Ishikawa (cell line): ENCODE measurements around the gene PRKRIP1.

Source experiments
- CEBPB ChIP-seq: IDR thresholded peaks from 2 replicates; pipeline ENCODE4 v1.6.1; 2012
- EGR1 ChIP-seq: IDR thresholded peaks from 2 replicates; pipeline ENCODE4 v1.6.1; 2012
- RAD21 ChIP-seq: IDR thresholded peaks from 2 replicates; pipeline ENCODE4 v1.6.1; 2012; ENCODE audit warnings: low read depth
- TAF1 ChIP-seq: IDR thresholded peaks from 2 replicates; pipeline ENCODE4 v1.6.1; 2012; ENCODE audit warnings: low read depth, mild to moderate bottlenecking
- TF ChIP-seq, protein P1 (sequence below): IDR thresholded peaks from 2 replicates; pipeline ENCODE4 v1.6.1; 2012
- TF ChIP-seq, protein P2 (sequence below): IDR thresholded peaks from 2 replicates; pipeline ENCODE4 v1.6.1; 2012; ENCODE audit warnings: low read depth, mild to moderate bottlenecking

DNA sequence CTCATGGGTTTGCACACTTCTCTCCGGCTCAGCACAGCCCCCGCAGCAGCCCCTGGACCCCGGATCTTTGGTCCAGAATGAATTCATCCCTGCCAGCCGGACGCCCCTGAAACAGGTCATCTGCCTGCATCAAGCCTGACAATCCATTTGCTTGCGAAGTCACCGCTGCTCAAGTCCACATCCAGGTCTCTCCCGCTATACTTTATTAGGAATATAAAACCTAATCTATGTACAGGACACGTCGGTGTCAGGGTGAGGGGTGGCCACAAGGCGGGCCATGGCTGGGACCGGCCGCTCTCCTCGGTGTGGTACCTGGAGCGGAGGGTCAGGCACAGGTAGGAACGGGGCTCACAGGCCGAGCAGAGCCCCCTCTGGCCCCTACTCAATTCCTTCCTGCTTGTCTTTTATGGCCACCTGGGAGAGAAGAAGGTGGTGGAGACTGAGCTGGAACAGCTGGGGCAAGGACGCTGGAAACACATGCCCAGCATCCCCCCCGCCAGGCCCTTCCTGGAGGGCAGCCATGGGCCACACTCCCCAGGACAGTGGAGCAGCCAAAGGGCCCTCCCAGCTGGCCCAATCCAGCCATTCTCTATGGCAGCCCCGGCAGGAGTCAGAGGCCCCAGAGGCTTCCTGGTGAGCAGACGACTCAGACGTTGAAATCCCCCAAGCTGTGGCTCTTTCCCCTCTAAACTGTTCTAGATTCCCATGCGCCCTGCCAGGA lies 77.3 kb downstream of the PRKRIP1 start:
- TF ChIP-seq TAF1 (no peak), CEBPB (no peak), RAD21 (no peak), EGR1 (no peak)
- TF ChIP-seq, protein P1, sequence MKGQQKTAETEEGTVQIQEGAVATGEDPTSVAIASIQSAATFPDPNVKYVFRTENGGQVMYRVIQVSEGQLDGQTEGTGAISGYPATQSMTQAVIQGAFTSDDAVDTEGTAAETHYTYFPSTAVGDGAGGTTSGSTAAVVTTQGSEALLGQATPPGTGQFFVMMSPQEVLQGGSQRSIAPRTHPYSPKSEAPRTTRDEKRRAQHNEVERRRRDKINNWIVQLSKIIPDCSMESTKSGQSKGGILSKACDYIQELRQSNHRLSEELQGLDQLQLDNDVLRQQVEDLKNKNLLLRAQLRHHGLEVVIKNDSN: no peak
- TF ChIP-seq, protein P2, sequence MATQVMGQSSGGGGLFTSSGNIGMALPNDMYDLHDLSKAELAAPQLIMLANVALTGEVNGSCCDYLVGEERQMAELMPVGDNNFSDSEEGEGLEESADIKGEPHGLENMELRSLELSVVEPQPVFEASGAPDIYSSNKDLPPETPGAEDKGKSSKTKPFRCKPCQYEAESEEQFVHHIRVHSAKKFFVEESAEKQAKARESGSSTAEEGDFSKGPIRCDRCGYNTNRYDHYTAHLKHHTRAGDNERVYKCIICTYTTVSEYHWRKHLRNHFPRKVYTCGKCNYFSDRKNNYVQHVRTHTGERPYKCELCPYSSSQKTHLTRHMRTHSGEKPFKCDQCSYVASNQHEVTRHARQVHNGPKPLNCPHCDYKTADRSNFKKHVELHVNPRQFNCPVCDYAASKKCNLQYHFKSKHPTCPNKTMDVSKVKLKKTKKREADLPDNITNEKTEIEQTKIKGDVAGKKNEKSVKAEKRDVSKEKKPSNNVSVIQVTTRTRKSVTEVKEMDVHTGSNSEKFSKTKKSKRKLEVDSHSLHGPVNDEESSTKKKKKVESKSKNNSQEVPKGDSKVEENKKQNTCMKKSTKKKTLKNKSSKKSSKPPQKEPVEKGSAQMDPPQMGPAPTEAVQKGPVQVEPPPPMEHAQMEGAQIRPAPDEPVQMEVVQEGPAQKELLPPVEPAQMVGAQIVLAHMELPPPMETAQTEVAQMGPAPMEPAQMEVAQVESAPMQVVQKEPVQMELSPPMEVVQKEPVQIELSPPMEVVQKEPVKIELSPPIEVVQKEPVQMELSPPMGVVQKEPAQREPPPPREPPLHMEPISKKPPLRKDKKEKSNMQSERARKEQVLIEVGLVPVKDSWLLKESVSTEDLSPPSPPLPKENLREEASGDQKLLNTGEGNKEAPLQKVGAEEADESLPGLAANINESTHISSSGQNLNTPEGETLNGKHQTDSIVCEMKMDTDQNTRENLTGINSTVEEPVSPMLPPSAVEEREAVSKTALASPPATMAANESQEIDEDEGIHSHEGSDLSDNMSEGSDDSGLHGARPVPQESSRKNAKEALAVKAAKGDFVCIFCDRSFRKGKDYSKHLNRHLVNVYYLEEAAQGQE: no peak
